IPS-NIHi11 (cell line): ENCODE measurements around the gene FSTL1.
A peak's percentile ranks its signal among the peaks of the same experiment; 100 is the strongest.

ENCODE experiments used
- DNase-seq: peaks from one replicate; pipeline ENCODE4 v3.0.0; 2012; ENCODE audit warnings: mixed read lengths, low spot score

Gene FSTL1, protein sequence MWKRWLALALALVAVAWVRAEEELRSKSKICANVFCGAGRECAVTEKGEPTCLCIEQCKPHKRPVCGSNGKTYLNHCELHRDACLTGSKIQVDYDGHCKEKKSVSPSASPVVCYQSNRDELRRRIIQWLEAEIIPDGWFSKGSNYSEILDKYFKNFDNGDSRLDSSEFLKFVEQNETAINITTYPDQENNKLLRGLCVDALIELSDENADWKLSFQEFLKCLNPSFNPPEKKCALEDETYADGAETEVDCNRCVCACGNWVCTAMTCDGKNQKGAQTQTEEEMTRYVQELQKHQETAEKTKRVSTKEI

DNA sequence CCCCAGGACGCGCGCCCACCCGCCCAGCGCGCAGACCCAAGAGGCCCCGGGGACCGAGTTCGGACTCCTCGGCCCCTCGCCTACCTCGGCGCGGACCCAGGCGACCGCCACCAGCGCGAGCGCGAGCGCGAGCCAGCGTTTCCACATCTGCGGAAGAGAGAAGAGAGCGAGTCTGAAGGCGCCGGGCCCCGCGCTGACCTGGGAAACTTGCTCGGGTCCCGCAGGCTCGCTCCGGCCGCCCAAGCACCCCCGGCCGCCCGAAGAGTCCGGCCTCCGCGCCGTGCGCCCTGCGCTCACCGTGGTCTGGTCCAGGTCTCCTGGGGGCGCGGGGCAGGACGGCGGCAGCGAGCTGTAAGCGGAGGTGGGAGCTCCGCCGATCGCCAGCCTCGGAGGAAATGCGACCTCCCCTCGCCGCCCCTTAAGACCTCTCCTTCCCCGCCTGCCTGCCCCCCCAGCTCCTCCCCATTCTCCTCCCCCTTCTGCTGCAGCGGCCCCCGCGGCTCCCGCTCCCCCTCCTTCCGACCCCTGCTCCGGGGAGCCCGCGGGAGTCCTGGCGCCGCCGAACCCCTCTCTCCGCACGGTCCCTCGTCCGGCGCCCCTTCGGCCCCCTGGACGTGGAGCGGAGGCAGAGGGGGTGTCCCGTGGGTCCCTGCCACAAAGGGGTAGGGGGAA is at the start of gene FSTL1:
FSTL1 (minus strand) TSS at position 393 of the 672 bp plus-strand sequence; CDS start at position 147, 246 bp downstream.
- peak; percentile 85 for DNase-seq

DNA sequence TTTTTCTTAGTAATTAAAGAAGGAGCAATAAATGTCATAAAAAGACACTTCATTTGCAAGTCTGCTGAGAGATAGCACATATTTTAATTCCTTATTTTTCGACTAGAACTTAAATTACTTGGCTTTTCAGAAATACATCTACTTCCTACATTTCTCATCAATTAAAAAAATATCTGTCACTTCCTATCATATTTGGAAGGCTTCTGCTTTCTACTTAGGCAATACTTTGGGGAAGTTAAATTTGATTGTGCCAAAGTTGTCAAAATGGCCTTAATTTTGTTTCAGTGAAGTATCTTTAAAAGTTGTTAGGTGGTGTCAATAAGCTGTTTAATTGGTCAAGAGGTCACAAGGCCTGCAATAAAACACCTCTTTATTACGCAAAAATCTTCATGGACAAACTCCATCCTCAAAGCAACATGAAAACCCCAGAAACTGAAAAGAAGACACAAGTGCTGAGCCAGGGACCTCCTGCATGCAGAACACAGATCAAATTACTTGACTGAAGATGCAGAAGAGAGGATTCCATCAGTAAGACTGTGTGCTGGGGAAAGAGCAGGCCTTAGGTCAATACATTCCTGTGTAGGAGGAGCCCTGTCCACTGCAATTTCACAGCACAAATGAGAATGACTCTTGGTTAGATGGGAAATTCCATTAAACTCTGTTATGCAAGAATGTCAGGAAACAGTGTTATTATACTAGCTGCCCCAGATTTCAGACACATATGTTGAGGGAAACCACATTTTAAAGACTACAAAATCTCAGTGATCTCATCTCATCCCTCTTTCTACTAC is 48.0 kb upstream of the FSTL1 start:
- peak; percentile 60 for DNase-seq

GRCh38 chr3:120497818-120498217 is 47.0 kb upstream of the FSTL1 start:
- no peak for DNase-seq

- DNase-seq, result no peak
These were observed 46.5 kb upstream of the FSTL1 start for GRCh38 chr3:120497336-120497735.

- no peak for DNase-seq
These were observed 45.6 kb upstream of the FSTL1 start for GRCh38 chr3:120496278-120497002.

GRCh38 chr3:120495809-120496208 is 45.0 kb upstream of the FSTL1 start:
- DNase-seq, result no peak

DNA sequence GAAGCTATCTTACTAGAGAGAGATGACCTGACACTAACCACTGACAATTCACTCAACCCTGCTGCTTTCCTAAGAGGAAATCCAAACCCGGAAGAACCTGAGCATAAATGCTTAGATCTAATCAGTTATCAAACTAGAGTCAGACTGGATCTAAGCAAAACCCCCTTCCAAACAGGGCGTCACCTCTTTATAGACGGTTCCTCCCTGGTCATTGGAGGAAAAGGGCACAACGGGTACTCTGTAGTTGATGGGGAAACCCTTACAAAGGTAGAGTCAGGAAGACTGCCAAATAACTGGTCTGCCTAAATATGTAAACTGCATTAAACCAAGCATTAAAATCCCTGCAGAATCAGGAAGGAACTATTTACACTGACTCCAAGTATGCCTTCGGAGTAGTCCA is 41.3 kb upstream of the FSTL1 start:
- DNase-seq, result no peak

- no peak for DNase-seq
These were observed 38.6 kb upstream of the FSTL1 start for GRCh38 chr3:120489421-120489820.

GRCh38 chr3:120488296-120488695 is 37.5 kb upstream of the FSTL1 start:
- no peak for DNase-seq

DNA sequence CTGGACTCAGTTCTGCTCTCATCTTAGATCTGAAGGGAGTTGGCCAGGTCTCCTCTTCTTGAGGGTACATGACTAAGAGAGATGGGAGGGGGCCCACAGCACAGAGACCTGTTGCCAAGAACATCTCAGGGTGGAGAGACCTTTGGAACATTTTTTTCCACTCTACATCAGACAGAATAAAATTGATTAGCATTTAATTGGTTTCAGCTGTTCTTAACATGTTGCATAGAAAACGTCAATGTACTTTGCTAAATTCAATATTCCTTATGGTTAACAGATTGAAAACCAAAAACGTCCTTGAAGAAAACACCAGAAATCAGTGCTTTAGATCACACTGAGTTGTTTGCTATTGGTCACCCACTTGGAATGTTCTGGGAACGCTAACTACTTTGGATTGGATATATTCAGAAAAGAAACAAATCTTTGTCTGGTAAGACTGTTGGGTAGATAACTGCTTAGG is 36.4 kb upstream of the FSTL1 start:
- DNase-seq, result no peak

- no peak for DNase-seq
These were observed 30.3 kb upstream of the FSTL1 start for GRCh38 chr3:120481081-120481480.

DNA sequence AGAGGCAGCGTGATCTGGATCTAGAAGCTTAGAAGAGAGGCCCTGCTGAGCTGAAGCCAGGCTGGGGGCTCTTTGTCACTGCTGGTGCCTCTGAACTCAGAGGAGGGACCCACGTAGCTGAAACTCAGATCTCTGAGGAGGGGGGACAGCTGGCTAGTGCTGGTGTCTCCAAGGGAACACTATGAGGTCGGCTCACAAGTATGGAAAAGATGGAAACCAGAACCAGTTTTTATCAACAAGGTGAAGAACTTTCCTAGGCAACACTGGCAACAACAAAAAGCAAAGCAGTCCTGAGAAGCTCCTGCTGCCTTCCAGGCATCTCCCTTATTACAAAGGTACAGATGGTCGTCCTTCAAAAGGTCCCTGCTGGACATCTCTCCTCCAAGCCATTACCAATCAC is 27.0 kb upstream of the FSTL1 start:
- no peak for DNase-seq

- DNase-seq, result no peak
These were observed 25.1 kb upstream of the FSTL1 start for GRCh38 chr3:120475722-120476377.

DNA sequence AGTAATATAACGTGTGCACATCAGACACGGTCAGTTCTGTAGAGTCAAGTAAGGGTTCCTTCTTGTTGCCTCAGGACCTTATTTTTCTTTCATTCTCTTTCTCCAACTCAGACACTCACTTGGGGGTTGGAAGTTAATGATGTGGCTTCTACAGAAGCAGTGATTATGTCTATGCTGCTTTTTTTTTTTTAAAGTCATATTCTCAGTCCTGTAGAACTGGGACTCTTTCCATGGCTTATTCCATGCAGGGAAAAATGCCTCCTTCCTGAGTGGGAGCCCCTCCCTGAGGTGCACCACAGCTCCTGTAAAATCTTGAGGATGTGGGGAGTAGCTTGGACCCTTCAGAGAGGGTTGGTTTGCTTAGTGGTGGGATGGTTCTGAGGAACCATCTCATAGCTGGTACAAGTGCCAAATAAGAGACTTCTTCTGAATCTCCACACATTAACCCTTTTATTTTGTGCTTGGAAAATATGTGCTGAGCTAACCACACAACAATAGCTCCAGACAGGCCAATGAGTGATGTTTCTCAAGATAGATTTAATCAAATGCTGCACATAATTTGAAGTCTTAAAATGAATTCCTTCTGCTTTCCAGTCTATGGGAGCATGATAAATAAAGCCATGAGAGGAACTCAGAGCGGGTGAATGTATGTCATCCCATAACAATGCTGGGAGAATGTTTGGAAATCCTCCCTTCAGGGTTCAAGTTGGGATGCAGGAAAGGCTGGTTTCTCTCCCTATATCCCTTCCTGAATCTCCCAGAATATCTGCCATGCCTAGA is 23.3 kb upstream of the FSTL1 start:
- no peak for DNase-seq

- no peak for DNase-seq
These were observed 22.6 kb upstream of the FSTL1 start for GRCh38 chr3:120473389-120473788.

DNA sequence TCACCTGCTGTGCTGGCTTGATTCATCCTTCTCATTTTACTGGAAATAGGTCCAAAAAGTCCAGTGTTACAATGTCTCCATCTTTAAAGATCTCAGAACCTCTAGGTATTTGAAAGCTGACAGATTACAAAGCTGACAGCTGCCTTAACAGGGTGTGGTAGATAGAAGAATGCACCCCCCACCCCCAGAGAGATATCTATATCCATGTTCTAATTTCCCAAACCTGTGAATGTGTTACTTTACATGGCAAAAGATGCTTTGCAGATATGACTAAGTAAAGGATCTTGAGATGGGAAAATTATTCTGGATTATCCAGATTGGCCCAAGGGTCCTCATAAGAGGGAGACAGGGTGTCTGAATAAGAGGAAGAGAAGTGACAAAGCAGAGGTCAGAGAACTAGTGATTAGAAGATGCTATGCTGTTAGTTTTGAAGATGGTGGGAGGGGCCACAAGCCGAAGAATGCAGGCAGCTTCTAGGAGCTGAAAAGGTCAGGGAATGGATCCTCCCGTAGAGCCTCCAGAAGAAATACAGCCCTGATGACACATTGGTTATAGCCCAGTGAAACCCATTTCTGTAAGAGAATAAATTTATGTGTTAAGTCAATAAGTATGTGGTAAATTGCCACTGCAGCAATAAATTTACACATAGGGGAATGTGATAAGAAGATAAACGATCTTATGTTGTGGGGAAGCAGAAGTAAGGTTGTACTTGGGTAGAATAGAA is 21.5 kb upstream of the FSTL1 start:
- no peak for DNase-seq

DNA sequence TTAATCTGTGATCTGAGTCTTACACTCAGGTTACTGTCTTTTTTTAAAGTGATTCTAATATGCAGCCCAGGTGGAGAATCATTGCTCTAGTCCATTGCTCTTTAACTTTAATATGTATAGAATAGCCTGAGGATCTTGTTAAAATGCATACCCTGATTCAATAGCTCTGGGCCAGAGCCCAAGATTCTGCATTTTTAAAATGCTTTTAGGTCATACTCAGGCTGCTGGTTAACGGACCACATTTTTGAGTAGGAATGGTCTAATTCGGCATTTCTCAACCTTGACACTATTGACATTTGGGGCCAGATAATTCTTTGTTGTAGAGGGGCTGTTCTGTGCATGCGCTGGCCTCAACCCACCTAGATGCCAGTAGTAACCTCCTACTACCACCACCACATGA is 20.9 kb upstream of the FSTL1 start:
- no peak for DNase-seq

DNA sequence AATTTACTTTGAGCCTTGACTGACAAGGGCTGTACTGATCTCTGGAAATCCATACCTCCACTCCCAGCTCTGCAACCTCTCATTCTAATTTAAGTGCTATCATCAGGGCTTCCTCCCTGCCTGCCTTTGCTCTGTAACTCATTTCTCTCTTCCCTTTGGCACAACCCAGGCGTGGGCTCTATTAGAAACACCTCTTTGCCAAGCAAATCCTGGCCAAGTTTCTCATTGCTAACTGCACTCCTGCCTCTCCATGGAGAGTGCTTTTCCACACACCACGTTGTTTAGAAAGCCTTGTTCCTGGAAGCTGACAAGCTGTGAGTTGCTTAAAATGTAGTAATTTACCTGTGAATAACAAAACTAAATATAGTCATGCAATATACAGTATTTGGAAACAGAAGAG is 20.1 kb upstream of the FSTL1 start:
- no peak for DNase-seq

- no peak for DNase-seq
These were observed 19.1 kb upstream of the FSTL1 start for GRCh38 chr3:120469882-120470301.

- peak; percentile 51 for DNase-seq
These were observed 18.6 kb upstream of the FSTL1 start for GRCh38 chr3:120469440-120469839.
